ENCODE measurements around the gene CEP78. TPM values are rescaled to one million over a fixed set of nuclear protein-coding genes. Genes with fewer than 3 reads are reported as not detected.

CEP78 gene
- total RNA-seq, 2 donors from 2014 or later: 5.6 to 9.6 TPM

DNA sequence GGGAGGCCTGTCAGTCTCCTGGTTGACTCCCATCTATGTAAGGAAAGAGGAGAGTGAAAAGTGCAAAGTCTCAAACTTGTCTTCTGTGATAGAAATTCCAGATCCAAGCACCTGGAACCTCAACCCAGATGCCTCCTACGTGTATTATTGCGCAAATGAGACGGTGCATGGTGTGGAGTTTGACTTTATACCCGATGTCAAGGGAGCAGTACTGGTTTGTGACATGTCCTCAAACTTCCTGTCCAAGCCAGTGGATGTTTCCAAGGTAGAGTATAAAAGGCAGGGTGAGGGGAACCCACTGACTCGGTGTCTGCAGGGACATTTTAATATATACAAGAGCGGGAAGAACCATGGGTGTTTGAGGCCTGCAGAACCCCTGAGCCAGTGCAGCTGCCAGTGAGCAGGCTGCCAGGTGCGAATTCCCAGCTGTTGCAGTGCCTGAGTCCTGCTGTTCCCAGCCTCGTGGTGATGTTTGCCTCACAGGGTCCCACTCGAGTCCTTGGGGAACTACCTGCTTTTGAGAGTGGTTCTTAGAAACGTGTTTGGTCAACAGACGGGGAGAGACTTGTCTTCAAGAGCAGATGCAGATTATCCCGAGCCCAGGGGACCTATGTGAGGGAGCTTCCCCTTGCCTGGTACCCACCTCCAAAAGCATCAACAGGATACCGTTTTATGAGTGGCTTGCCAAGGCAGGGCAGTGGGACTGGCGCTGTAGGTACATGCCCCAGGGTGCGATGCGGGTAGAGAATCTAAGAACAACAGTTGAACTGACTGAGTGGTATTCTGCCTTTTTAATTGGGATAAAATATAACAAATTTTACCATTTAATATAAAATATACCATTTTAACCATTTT, 70.6 kb downstream of the CEP78 start:
- Histone ChIP-seq H3K27ac (peak overlapping the region in 3 of 4 donors; percentile 21 to 80 (median 52)), H3K9me3 (no peaks in the 10 kb centered on the region), H3K4me1 (peaks cover 59% of the 10 kb centered on the region), H3K36me3 (replicated peaks in 1 of 2; ENCODE audit: insufficient read depth in 1 of 2, low read depth in 2 of 2) (no peaks in the 10 kb centered on the region), H3K27me3 (no peaks in the 10 kb centered on the region), H3K4me3 (no peak overlapping the region)
- 49 to 55% methylated on average over 16 of the region's 16 CpGs for WGBS, 2 donors
- ATAC-seq: no peak
- TF ChIP-seq, protein P1, sequence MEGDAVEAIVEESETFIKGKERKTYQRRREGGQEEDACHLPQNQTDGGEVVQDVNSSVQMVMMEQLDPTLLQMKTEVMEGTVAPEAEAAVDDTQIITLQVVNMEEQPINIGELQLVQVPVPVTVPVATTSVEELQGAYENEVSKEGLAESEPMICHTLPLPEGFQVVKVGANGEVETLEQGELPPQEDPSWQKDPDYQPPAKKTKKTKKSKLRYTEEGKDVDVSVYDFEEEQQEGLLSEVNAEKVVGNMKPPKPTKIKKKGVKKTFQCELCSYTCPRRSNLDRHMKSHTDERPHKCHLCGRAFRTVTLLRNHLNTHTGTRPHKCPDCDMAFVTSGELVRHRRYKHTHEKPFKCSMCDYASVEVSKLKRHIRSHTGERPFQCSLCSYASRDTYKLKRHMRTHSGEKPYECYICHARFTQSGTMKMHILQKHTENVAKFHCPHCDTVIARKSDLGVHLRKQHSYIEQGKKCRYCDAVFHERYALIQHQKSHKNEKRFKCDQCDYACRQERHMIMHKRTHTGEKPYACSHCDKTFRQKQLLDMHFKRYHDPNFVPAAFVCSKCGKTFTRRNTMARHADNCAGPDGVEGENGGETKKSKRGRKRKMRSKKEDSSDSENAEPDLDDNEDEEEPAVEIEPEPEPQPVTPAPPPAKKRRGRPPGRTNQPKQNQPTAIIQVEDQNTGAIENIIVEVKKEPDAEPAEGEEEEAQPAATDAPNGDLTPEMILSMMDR (IDR thresholded peaks at IDR 0.05): no peak
- TF ChIP-seq POLR2A (IDR thresholded peaks at IDR 0.05): no peak
- intact Hi-C loops (cut with DNase I): no loop called here
- DNase-seq: peak; percentile 37 to 65 (median 59)

DNA sequence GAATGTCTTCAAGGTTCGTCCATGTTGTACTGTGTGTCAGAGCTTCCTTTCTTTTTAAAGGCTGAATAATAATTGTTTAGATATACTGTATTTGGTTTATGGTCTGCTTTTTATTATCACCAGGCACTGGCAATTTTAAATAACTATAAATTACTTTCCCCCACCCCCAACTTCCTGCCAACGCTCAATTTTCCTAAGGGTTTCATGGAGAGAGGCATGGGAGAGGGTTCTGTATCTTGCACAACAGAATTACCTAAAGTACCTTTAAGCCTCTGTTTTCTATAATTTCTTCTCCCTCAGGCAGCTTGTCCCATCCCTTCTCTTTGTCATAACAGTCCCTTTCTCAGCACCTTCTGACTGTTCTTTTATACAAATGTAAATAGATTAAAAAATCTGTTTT, 71.5 kb downstream of the CEP78 start:
- H3K27me3 ChIP-seq: no peaks in the 10 kb centered on the region
- ATAC-seq (no peak), DNase-seq (no peak)
- 73 to 85% methylated on average over 2 of the region's 2 CpGs for WGBS, 2 donors
- no peaks in the 10 kb centered on the region for H3K9me3 ChIP-seq
- TF ChIP-seq, protein P1 (IDR thresholded peaks at IDR 0.05): no peak
- H3K36me3 ChIP-seq (replicated peaks in 1 of 2; ENCODE audit: insufficient read depth in 1 of 2, low read depth in 2 of 2): no peaks in the 10 kb centered on the region
- H3K4me3 ChIP-seq: no peak overlapping the region
- peak overlapping the region in 1 of 4 donors; percentile 27 for H3K27ac ChIP-seq
- peaks cover 58% of the 10 kb centered on the region for H3K4me1 ChIP-seq
- intact Hi-C loops (cut with DNase I): no loop called here

DNA sequence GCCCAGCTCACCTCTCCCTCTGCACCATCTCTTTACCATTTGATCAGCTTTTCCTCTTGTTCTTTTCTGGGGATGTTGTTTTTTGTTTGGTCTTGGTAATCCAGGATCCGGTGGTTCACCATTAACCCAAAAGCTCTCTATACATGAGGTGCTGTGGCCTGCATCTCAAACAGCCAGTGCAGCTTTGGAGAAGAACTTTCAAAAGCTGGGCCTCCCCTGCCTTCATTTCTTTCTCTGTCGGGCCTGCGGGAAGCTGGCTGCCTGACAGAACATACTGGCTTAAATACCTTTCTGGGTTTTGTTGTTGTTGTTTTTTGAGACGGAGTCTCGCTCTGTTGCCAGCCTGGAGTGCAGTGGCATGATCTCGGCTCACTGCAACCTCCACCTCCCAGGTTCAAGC, 73.2 kb downstream of the CEP78 start:
- intact Hi-C loops (cut with DNase I): no loop called here
- H3K9me3 ChIP-seq: no peaks in the 10 kb centered on the region
- 60 to 78% methylated on average over 6 of the region's 6 CpGs for WGBS, 2 donors
- H3K27ac ChIP-seq: no peak overlapping the region
- TF ChIP-seq POLR2A (IDR thresholded peaks at IDR 0.05): no peak
- TF ChIP-seq, protein P1 (IDR thresholded peaks at IDR 0.05): no peak
- ATAC-seq (no peak), DNase-seq (no peak)
- H3K4me3 ChIP-seq: no peak overlapping the region
- H3K4me1 ChIP-seq: peaks cover 49% of the 10 kb centered on the region
- H3K36me3 ChIP-seq (replicated peaks in 1 of 2; ENCODE audit: insufficient read depth in 1 of 2, low read depth in 2 of 2): no peaks in the 10 kb centered on the region
- H3K27me3 ChIP-seq: no peaks in the 10 kb centered on the region

DNA sequence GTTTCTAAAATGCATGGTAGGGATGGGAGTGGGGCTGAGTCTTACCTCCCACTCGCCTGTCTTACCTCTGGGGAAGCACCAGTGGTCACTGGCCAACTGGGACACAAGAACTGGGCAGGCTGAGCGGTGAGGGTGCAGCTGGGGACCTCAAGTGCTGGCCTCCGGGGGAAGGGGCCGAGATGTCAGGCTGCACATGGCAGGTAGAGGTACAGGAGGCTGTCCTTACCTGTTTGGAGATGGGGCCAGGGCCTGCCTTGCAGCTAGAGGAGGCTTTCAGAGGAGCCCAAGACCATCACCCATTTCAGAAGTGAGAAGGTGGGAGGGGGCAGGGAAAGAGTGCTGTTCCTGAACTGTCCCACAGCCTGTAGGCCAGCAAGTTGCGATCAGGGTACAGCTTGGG, 75.2 kb downstream of the CEP78 start:
- 88 to 92% methylated on average over 2 to 4 of the region's 5 CpGs for WGBS, 2 donors
- no peak for DNase-seq
- no peaks in the 10 kb centered on the region for H3K9me3 ChIP-seq
- no peak overlapping the region for H3K4me3 ChIP-seq
- no peaks in the 10 kb centered on the region for H3K27me3 ChIP-seq
- H3K36me3 ChIP-seq (replicated peaks in 1 of 2; ENCODE audit: insufficient read depth in 1 of 2, low read depth in 2 of 2): no peaks in the 10 kb centered on the region
- peak overlapping the region in 2 of 4 donors; percentile 19 to 21 for H3K27ac ChIP-seq
- no peak for ATAC-seq
- TF ChIP-seq, protein P1 (IDR thresholded peaks at IDR 0.05): no peak
- no peak for TF ChIP-seq POLR2A (IDR thresholded peaks at IDR 0.05)
- peaks cover 45% of the 10 kb centered on the region for H3K4me1 ChIP-seq
- intact Hi-C loops (cut with DNase I): no loop called here

Measured in body of pancreas (tissue), 4 donors.